HEK293 (cell line): ENCODE results near the gene CD74.

Experiments
- CTCF ChIA-PET: fragments of 350-600 bp; formaldehyde crosslinking; extraction: SDS; loops from one replicate; lab custom pipeline; 2021; ENCODE audit warnings: antibody characterized with exemption; lab: Yijun Ruan, JAX
- POLR2A ChIA-PET: fragments of 300-600 bp; formaldehyde crosslinking; extraction: SDS; loops from one replicate; lab custom pipeline; 2020; ENCODE audit warnings: antibody characterized with exemption, inconsistent platforms; lab: Yijun Ruan, JAX
- H3K27ac ChIP-seq: fragments of 200-500 bp; sonication (Bioruptor generic); 2 replicates; pipeline ENCODE4 v1.5.1; 2014; ENCODE audit warnings: low read depth, low read length, control low read depth, inconsistent platforms; ENCODE audit errors: extremely low read depth
- H3K36me3 ChIP-seq, 2 experiments: fragments of 200-500 bp in 1 of 2; sonication (Bioruptor generic) in 1 of 2; 1 replicate in 1 of 2; 2 replicates in 1 of 2; pipeline ENCODE4 v1.5.1; 2014 to 2017; ENCODE audit warnings: inconsistent platforms in 2 of 2, low read length in 2 of 2; ENCODE audit not compliant: control insufficient read depth in 2 of 2, insufficient read depth in 1 of 2
- H3K4me1 ChIP-seq: fragments of 200-500 bp; sonication (Bioruptor generic); 2 replicates; pipeline ENCODE4 v1.5.1; 2014; ENCODE audit warnings: mild to moderate bottlenecking, low read length, inconsistent platforms; ENCODE audit not compliant: control insufficient read depth, insufficient read depth
- H3K4me3 ChIP-seq: 2 replicates; pipeline ENCODE4 v1.5.1; 2011; ENCODE audit warnings: low read depth, mild to moderate bottlenecking, control low read depth, low read length, moderate library complexity
- H3K9me3 ChIP-seq: fragments of 200-500 bp; sonication (Bioruptor generic); 2 replicates; pipeline ENCODE4 v1.5.1; 2014; ENCODE audit warnings: low read depth, low read length, inconsistent platforms; ENCODE audit not compliant: control insufficient read depth, insufficient read depth
- KLF1 ChIP-seq: fragments of 450-650 bp; formaldehyde crosslinking; IDR thresholded peaks from 2 replicates; pipeline ENCODE4 v1.5.1; 2016; ENCODE audit warnings: missing biosample characterization, missing genetic modification characterization
- KLF8 ChIP-seq: fragments of 450-650 bp; formaldehyde crosslinking; IDR thresholded peaks from 2 replicates; pipeline ENCODE4 v1.5.1; 2016; ENCODE audit warnings: missing biosample characterization, missing genetic modification characterization
- PRDM6 ChIP-seq: fragments of 450-650 bp; formaldehyde crosslinking; IDR thresholded peaks from 2 replicates; pipeline ENCODE4 v1.5.1; 2017; ENCODE audit warnings: missing biosample characterization, missing genetic modification characterization
- YY1 ChIP-seq: fragments of 450-650 bp; formaldehyde crosslinking; IDR thresholded peaks from 2 replicates; pipeline ENCODE4 v1.5.1; 2018; ENCODE audit warnings: missing biosample characterization, missing genetic modification characterization
- ZBTB48 ChIP-seq: fragments of 450-650 bp; formaldehyde crosslinking; IDR thresholded peaks from 2 replicates; pipeline ENCODE4 v1.5.1; 2016; ENCODE audit warnings: missing biosample characterization, missing genetic modification characterization
- ZFP37 ChIP-seq: fragments of 450-650 bp; formaldehyde crosslinking; IDR thresholded peaks from 2 replicates; pipeline ENCODE4 v1.5.1; 2016; ENCODE audit warnings: missing biosample characterization, missing genetic modification characterization
- ZFP41 ChIP-seq: fragments of 450-650 bp; formaldehyde crosslinking; IDR thresholded peaks from 2 replicates; pipeline ENCODE4 v1.5.1; 2016; ENCODE audit warnings: missing biosample characterization, missing genetic modification characterization, borderline replicate concordance
- ZNF132 ChIP-seq: fragments of 450-650 bp; formaldehyde crosslinking; IDR thresholded peaks from 2 replicates; pipeline ENCODE4 v1.5.1; 2017; ENCODE audit warnings: missing biosample characterization, missing genetic modification characterization, borderline replicate concordance
- ZNF214 ChIP-seq: fragments of 450-650 bp; formaldehyde crosslinking; IDR thresholded peaks from 2 replicates; pipeline ENCODE4 v1.5.1; 2017; ENCODE audit warnings: missing biosample characterization, mild to moderate bottlenecking, missing genetic modification characterization, borderline replicate concordance
- ZNF335 ChIP-seq: fragments of 450-650 bp; formaldehyde crosslinking; conservative IDR thresholded peaks from 2 replicates; pipeline ENCODE4 v1.5.1; 2016; ENCODE audit warnings: missing biosample characterization, missing genetic modification characterization
- ZNF366 ChIP-seq: fragments of 450-650 bp; formaldehyde crosslinking; conservative IDR thresholded peaks from 2 replicates; pipeline ENCODE4 v1.5.1; 2016; ENCODE audit warnings: missing biosample characterization, missing genetic modification characterization
- ZNF391 ChIP-seq: fragments of 450-650 bp; formaldehyde crosslinking; IDR thresholded peaks from 2 replicates; pipeline ENCODE4 v1.5.1; 2016; ENCODE audit warnings: low read depth, missing biosample characterization, missing genetic modification characterization, borderline replicate concordance
- ZNF513 ChIP-seq: fragments of 450-650 bp; IDR thresholded peaks from 2 replicates; pipeline ENCODE4 v1.5.1; 2018; ENCODE audit warnings: missing biosample characterization, missing genetic modification characterization
- ZNF544 ChIP-seq: fragments of 450-650 bp; formaldehyde crosslinking; IDR thresholded peaks from 2 replicates; pipeline ENCODE4 v1.5.0; 2017; ENCODE audit warnings: missing biosample characterization, missing genetic modification characterization
- ZNF626 ChIP-seq: fragments of 450-650 bp; sonication (Bioruptor Pico); formaldehyde crosslinking; IDR thresholded peaks from 2 replicates; pipeline ENCODE4 v1.5.1; 2018; ENCODE audit warnings: missing biosample characterization, missing genetic modification characterization, inconsistent platforms
- ZNF677 ChIP-seq: fragments of 450-650 bp; IDR thresholded peaks from 2 replicates; pipeline ENCODE4 v1.5.0; 2018; ENCODE audit warnings: missing biosample characterization, mild to moderate bottlenecking, missing genetic modification characterization, moderate library complexity
- ZNF792 ChIP-seq: fragments of 450-650 bp; formaldehyde crosslinking; IDR thresholded peaks from 2 replicates; pipeline ENCODE4 v1.5.1; 2016; ENCODE audit warnings: missing biosample characterization, missing genetic modification characterization
- ZSCAN16 ChIP-seq: fragments of 450-650 bp; formaldehyde crosslinking; IDR thresholded peaks from 2 replicates; pipeline ENCODE4 v1.5.1; 2016; ENCODE audit warnings: missing biosample characterization, missing genetic modification characterization
- TF ChIP-seq, protein P1 (sequence below): fragments of 450-650 bp; formaldehyde crosslinking; IDR thresholded peaks from 2 replicates; pipeline ENCODE4 v1.5.1; 2017; ENCODE audit warnings: missing biosample characterization, mild to moderate bottlenecking, missing genetic modification characterization, moderate library complexity
- TF ChIP-seq, protein P2 (sequence below): fragments of 450-650 bp; formaldehyde crosslinking; IDR thresholded peaks from 2 replicates; pipeline ENCODE4 v1.5.1; 2016; ENCODE audit warnings: missing biosample characterization, missing genetic modification characterization

CD74 gene

GRCh38 chr5:150401076-150401375, 11.7 kb downstream of the CD74 start (continued):
- TF ChIP-seq, protein P1, sequence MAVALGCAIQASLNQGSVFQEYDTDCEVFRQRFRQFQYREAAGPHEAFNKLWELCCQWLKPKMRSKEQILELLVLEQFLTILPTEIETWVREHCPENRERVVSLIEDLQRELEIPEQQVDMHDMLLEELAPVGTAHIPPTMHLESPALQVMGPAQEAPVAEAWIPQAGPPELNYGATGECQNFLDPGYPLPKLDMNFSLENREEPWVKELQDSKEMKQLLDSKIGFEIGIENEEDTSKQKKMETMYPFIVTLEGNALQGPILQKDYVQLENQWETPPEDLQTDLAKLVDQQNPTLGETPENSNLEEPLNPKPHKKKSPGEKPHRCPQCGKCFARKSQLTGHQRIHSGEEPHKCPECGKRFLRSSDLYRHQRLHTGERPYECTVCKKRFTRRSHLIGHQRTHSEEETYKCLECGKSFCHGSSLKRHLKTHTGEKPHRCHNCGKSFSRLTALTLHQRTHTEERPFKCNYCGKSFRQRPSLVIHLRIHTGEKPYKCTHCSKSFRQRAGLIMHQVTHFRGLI (tag by site-specific recombination): no peak
- TF ChIP-seq ZFP37 (no peak), YY1 (tag by site-specific recombination) (no peak), ZNF544 (tag by site-specific recombination) (no peak), ZNF391 (tag by site-specific recombination) (no peak), ZNF214 (tag by site-specific recombination) (no peak), ZNF677 (tag by site-specific recombination) (no peak)
- TF ChIP-seq, protein P2, sequence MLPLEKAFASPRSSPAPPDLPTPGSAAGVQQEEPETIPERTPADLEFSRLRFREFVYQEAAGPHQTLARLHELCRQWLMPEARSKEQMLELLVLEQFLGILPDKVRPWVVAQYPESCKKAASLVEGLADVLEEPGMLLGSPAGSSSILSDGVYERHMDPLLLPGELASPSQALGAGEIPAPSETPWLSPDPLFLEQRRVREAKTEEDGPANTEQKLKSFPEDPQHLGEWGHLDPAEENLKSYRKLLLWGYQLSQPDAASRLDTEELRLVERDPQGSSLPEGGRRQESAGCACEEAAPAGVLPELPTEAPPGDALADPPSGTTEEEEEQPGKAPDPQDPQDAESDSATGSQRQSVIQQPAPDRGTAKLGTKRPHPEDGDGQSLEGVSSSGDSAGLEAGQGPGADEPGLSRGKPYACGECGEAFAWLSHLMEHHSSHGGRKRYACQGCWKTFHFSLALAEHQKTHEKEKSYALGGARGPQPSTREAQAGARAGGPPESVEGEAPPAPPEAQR (tag by site-specific recombination): no peak
- TF ChIP-seq, all 188 proteins: peak for 0

- CTCF ChIA-PET: interaction anchor here (1.0 kb wide), 2 partner anchors 34 to 37 kb away, joined by 3 to 4 read pairs; no protein-coding TSS in a partner anchor
These were observed 12.2 kb downstream of the CD74 start for GRCh38 chr5:150400316-150401075.

More at GRCh38 chr5:150400316-150401075, 12.2 kb downstream of the CD74 start:
- no peak overlapping the region for H3K4me3 ChIP-seq
- no peaks in the 10 kb centered on the region for H3K9me3 ChIP-seq
- no peak overlapping the region for H3K27ac ChIP-seq
- H3K36me3 ChIP-seq: peaks cover 22 to 76% of the 10 kb centered on the region in 2 experiments
- POLR2A ChIA-PET: no interaction called here
- TF ChIP-seq KLF1 (no peak), ZNF335 (tag by site-specific recombination) (no peak), ZBTB48 (tag by site-specific recombination) (no peak), ZFP41 (tag by site-specific recombination) (no peak), ZNF626 (tag by site-specific recombination) (no peak), ZNF366 (tag by site-specific recombination) (no peak), PRDM6 (tag by site-specific recombination) (no peak), ZNF132 (no peak), ZNF792 (tag by site-specific recombination) (no peak), KLF8 (tag by site-specific recombination) (no peak), ZNF513 (tag by site-specific recombination) (no peak), ZSCAN16 (tag by site-specific recombination) (no peak)
- TF ChIP-seq, all 188 proteins: peak for 0
- H3K4me1 ChIP-seq: no peaks in the 10 kb centered on the region
